HG02938 (cell line): ENCODE data around the gene MCUB.
A peak's percentile ranks its signal among the peaks of the same experiment; 100 is the strongest.
"Not testable (repeated sequence)": the region's sequence is repeated elsewhere in the genome, so short reads cannot be mapped to it uniquely, and the experiment has no call there.

ENCODE experiments used
- ATAC-seq: cut with Tn5 transposase; IDR thresholded peaks from one replicate; pipeline ENCODE4 v1.9.1; 2021; ENCODE audit warnings: mild to moderate bottlenecking, moderate library complexity; ENCODE audit not compliant: unreplicated experiment

The MCUB gene

GRCh38 chr4:109578846-109579245 lies 18.8 kb downstream of the MCUB start:
- ATAC-seq = no peak

- ATAC-seq = not testable (repeated sequence)
Observed at GRCh38 chr4:109579997-109580396, 20.0 kb downstream of the MCUB start.

- ATAC-seq = peak; percentile 99
Observed at GRCh38 chr4:109588176-109588575, 28.1 kb downstream of the MCUB start.

- no peak for ATAC-seq
Observed at GRCh38 chr4:109589119-109589518, 29.1 kb downstream of the MCUB start.

GRCh38 chr4:109589605-109590004 lies 29.6 kb downstream of the MCUB start:
- ATAC-seq = no peak

- no peak for ATAC-seq
Observed at GRCh38 chr4:109590905-109591304, 30.9 kb downstream of the MCUB start.

GRCh38 chr4:109592367-109592766 lies 32.3 kb downstream of the MCUB start:
- ATAC-seq = no peak

GRCh38 chr4:109595123-109595522 lies 35.1 kb downstream of the MCUB start:
- ATAC-seq = not testable (repeated sequence)

- not testable (repeated sequence) for ATAC-seq
Observed at GRCh38 chr4:109596420-109597085, 36.5 kb downstream of the MCUB start.

- no peak for ATAC-seq
Observed at GRCh38 chr4:109599046-109599652, 39.1 kb downstream of the MCUB start.

- no peak for ATAC-seq
Observed at GRCh38 chr4:109600431-109600830, 40.4 kb downstream of the MCUB start.

GRCh38 chr4:109601336-109601735 lies 41.3 kb downstream of the MCUB start:
- ATAC-seq = no peak

GRCh38 chr4:109607976-109608375 lies 47.9 kb downstream of the MCUB start:
- no peak for ATAC-seq

GRCh38 chr4:109608879-109609278 lies 48.8 kb downstream of the MCUB start:
- no peak for ATAC-seq

- no peak for ATAC-seq
Observed at GRCh38 chr4:109609431-109609830, 49.4 kb downstream of the MCUB start.

- no peak for ATAC-seq
Observed at GRCh38 chr4:109610489-109610888, 50.4 kb downstream of the MCUB start.

- no peak for ATAC-seq
Observed at GRCh38 chr4:109611045-109611646, 51.1 kb downstream of the MCUB start.

- ATAC-seq = no peak
Observed at GRCh38 chr4:109614015-109614414, 54.0 kb downstream of the MCUB start.

GRCh38 chr4:109614466-109614865 lies 54.4 kb downstream of the MCUB start:
- ATAC-seq = no peak

GRCh38 chr4:109615742-109616141 lies 55.7 kb downstream of the MCUB start:
- ATAC-seq = no peak

GRCh38 chr4:109616243-109616642 lies 56.2 kb downstream of the MCUB start:
- ATAC-seq = no peak

- ATAC-seq = no peak
Observed at GRCh38 chr4:109622626-109623025, 62.6 kb downstream of the MCUB start.
